Measurements from ENCODE around the gene WDFY4.

- TF ChIP-seq CTCF (conservative IDR thresholded peaks at IDR 0.05; ENCODE audit: low read depth in 2 of 2) (no peak), POLR2AphosphoS5 (IDR thresholded peaks at IDR 0.05; ENCODE audit: low read depth) (no peak), EZH2 (IDR thresholded peaks at IDR 0.05; ENCODE audit: low read depth, unreplicated experiment) (no peak), EZH2phosphoT487 (IDR thresholded peaks at IDR 0.05; ENCODE audit: unreplicated experiment) (no peak), NANOG (IDR thresholded peaks at IDR 0.05; ENCODE audit: borderline replicate concordance) (no peak), JUNB (IDR thresholded peaks at IDR 0.05; ENCODE audit: unreplicated experiment) (no peak), REST (IDR thresholded peaks at IDR 0.05; ENCODE audit: unreplicated experiment) (no peak), STAT1 (IDR thresholded peaks at IDR 0.05; ENCODE audit: unreplicated experiment) (no peak), CREB1 (CRISPR knock-in tag; IDR thresholded peaks at IDR 0.05; ENCODE audit: low read depth) (no peak), ZNF114 (CRISPR knock-in tag; IDR thresholded peaks at IDR 0.05) (no peak)
- TF ChIP-seq, protein P1, sequence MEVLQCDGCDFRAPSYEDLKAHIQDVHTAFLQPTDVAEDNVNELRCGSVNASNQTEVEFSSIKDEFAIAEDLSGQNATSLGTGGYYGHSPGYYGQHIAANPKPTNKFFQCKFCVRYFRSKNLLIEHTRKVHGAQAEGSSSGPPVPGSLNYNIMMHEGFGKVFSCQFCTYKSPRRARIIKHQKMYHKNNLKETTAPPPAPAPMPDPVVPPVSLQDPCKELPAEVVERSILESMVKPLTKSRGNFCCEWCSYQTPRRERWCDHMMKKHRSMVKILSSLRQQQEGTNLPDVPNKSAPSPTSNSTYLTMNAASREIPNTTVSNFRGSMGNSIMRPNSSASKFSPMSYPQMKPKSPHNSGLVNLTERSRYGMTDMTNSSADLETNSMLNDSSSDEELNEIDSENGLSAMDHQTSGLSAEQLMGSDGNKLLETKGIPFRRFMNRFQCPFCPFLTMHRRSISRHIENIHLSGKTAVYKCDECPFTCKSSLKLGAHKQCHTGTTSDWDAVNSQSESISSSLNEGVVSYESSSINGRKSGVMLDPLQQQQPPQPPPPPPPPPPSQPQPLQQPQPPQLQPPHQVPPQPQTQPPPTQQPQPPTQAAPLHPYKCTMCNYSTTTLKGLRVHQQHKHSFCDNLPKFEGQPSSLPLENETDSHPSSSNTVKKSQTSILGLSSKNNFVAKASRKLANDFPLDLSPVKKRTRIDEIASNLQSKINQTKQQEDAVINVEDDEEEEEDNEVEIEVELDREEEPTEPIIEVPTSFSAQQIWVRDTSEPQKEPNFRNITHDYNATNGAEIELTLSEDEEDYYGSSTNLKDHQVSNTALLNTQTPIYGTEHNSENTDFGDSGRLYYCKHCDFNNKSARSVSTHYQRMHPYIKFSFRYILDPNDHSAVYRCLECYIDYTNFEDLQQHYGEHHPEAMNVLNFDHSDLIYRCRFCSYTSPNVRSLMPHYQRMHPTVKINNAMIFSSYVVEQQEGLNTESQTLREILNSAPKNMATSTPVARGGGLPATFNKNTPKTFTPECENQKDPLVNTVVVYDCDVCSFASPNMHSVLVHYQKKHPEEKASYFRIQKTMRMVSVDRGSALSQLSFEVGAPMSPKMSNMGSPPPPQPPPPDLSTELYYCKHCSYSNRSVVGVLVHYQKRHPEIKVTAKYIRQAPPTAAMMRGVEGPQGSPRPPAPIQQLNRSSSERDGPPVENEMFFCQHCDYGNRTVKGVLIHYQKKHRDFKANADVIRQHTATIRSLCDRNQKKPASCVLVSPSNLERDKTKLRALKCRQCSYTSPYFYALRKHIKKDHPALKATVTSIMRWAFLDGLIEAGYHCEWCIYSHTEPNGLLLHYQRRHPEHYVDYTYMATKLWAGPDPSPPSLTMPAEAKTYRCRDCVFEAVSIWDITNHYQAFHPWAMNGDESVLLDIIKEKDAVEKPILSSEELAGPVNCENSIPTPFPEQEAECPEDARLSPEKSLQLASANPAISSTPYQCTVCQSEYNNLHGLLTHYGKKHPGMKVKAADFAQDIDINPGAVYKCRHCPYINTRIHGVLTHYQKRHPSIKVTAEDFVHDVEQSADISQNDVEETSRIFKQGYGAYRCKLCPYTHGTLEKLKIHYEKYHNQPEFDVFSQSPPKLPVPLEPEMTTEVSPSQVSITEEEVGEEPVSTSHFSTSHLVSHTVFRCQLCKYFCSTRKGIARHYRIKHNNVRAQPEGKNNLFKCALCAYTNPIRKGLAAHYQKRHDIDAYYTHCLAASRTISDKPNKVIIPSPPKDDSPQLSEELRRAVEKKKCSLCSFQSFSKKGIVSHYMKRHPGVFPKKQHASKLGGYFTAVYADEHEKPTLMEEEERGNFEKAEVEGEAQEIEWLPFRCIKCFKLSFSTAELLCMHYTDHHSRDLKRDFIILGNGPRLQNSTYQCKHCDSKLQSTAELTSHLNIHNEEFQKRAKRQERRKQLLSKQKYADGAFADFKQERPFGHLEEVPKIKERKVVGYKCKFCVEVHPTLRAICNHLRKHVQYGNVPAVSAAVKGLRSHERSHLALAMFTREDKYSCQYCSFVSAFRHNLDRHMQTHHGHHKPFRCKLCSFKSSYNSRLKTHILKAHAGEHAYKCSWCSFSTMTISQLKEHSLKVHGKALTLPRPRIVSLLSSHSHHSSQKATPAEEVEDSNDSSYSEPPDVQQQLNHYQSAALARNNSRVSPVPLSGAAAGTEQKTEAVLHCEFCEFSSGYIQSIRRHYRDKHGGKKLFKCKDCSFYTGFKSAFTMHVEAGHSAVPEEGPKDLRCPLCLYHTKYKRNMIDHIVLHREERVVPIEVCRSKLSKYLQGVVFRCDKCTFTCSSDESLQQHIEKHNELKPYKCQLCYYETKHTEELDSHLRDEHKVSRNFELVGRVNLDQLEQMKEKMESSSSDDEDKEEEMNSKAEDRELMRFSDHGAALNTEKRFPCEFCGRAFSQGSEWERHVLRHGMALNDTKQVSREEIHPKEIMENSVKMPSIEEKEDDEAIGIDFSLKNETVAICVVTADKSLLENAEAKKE (CRISPR knock-in tag; IDR thresholded peaks at IDR 0.05), result no peak
- TF ChIP-seq, protein P2, sequence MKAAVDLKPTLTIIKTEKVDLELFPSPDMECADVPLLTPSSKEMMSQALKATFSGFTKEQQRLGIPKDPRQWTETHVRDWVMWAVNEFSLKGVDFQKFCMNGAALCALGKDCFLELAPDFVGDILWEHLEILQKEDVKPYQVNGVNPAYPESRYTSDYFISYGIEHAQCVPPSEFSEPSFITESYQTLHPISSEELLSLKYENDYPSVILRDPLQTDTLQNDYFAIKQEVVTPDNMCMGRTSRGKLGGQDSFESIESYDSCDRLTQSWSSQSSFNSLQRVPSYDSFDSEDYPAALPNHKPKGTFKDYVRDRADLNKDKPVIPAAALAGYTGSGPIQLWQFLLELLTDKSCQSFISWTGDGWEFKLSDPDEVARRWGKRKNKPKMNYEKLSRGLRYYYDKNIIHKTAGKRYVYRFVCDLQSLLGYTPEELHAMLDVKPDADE (IDR thresholded peaks at IDR 0.05), result no peak
Measured at GRCh38 chr10:48843198-48843597, 158.5 kb downstream of the WDFY4 start.
